SK-N-MC (cell line): Measurements from ENCODE around the gene SP140.
"Not testable (repeated sequence)": the region's sequence is repeated elsewhere in the genome, so short reads cannot be mapped to it uniquely, and the experiment has no call there.

ENCODE experiments used
- DNase-seq: peaks from one replicate; pipeline ENCODE4 v3.0.0-alpha.2; 2011; ENCODE audit warnings: low read depth, low spot score
- H3K27ac ChIP-seq: fragments of 200-600 bp; sonication (generic); 2 replicates; pipeline ENCODE4 v1.5.1; 2016; ENCODE audit warnings: mixed run types
- H3K36me3 ChIP-seq: fragments of 200-600 bp; sonication (generic); 2 replicates; pipeline ENCODE4 v1.6.1; 2017; ENCODE audit warnings: antibody characterized with exemption, low read length, mixed read lengths; ENCODE audit not compliant: insufficient read depth
- H3K4me3 ChIP-seq: fragments of 200-600 bp; sonication (generic); 2 replicates; pipeline ENCODE4 v1.5.1; 2016
- H3K9ac ChIP-seq: fragments of 200-600 bp; sonication (generic); 2 replicates; pipeline ENCODE4 v1.8.0; 2017; ENCODE audit warnings: mixed run types, mixed read lengths; ENCODE audit not compliant: insufficient read length
- H3K9me3 ChIP-seq: fragments of 200-600 bp; sonication (generic); 2 replicates; pipeline ENCODE4 v1.6.1; 2017; ENCODE audit warnings: low read depth, mild to moderate bottlenecking, antibody characterized with exemption, low read length, moderate library complexity, mixed read lengths
- EZH2 ChIP-seq: fragments of 200-600 bp; sonication (generic); IDR thresholded peaks from one replicate; pipeline ENCODE4 v1.6.1; 2017; ENCODE audit warnings: antibody characterized with exemption
- FOXP2 ChIP-seq: optimal IDR thresholded peaks from 2 replicates; pipeline ENCODE3; 2011; ENCODE audit warnings: mild to moderate bottlenecking, moderate library complexity; ENCODE audit not compliant: insufficient read depth; ENCODE audit errors: extremely low read length, control extremely low read depth
- POLR2AphosphoS5 ChIP-seq: IDR thresholded peaks from 2 replicates; pipeline ENCODE4 v1.6.1; 2012; ENCODE audit warnings: mild to moderate bottlenecking, low read depth, low read length, borderline replicate concordance

SP140 gene

GRCh38 chr2:230299618-230300017 lies 74.1 kb downstream of the SP140 start:
- DNase-seq: no peak
- Histone ChIP-seq H3K9ac (no peak overlapping the region), H3K9me3 (no peaks in the 10 kb centered on the region), H3K27ac (no peak overlapping the region), H3K4me3 (no peak overlapping the region), H3K36me3 (no peaks in the 10 kb centered on the region)
- TF ChIP-seq POLR2AphosphoS5 (no peak), FOXP2 (no peak), EZH2 (no peak)

- no peak for DNase-seq
- Histone ChIP-seq H3K36me3 (no peaks in the 10 kb centered on the region), H3K27ac (no peak overlapping the region), H3K4me3 (no peak overlapping the region), H3K9ac (no peak overlapping the region), H3K9me3 (no peaks in the 10 kb centered on the region)
- TF ChIP-seq FOXP2 (no peak), EZH2 (no peak), POLR2AphosphoS5 (no peak)
Observed at GRCh38 chr2:230305416-230306275, 80.1 kb downstream of the SP140 start.

- no peak overlapping the region for H3K27ac ChIP-seq
- H3K4me3 ChIP-seq: no peak overlapping the region
- no peaks in the 10 kb centered on the region for H3K9me3 ChIP-seq
- H3K36me3 ChIP-seq: no peaks in the 10 kb centered on the region
- no peak for DNase-seq
- no peak for TF ChIP-seq FOXP2
- TF ChIP-seq EZH2: no peak
- TF ChIP-seq POLR2AphosphoS5: no peak
- H3K9ac ChIP-seq: no peak overlapping the region
Observed at GRCh38 chr2:230306474-230306873, 80.9 kb downstream of the SP140 start.

GRCh38 chr2:230307485-230307884 lies 81.9 kb downstream of the SP140 start:
- no peaks in the 10 kb centered on the region for H3K36me3 ChIP-seq
- no peak for TF ChIP-seq EZH2
- TF ChIP-seq FOXP2: no peak
- TF ChIP-seq POLR2AphosphoS5: no peak
- no peak overlapping the region for H3K4me3 ChIP-seq
- DNase-seq: no peak
- H3K9ac ChIP-seq: no peak overlapping the region
- H3K9me3 ChIP-seq: no peaks in the 10 kb centered on the region
- no peak overlapping the region for H3K27ac ChIP-seq

- Histone ChIP-seq H3K36me3 (no peaks in the 10 kb centered on the region), H3K9me3 (no peaks in the 10 kb centered on the region), H3K4me3 (no peak overlapping the region), H3K9ac (no peak overlapping the region), H3K27ac (no peak overlapping the region)
- no peak for TF ChIP-seq POLR2AphosphoS5
- TF ChIP-seq FOXP2: no peak
- TF ChIP-seq EZH2: no peak
- no peak for DNase-seq
Observed at GRCh38 chr2:230308402-230309000, 83.0 kb downstream of the SP140 start.

- not testable (repeated sequence) for DNase-seq, H3K9ac ChIP-seq, H3K27ac ChIP-seq, H3K4me3 ChIP-seq, H3K9me3 ChIP-seq, H3K36me3 ChIP-seq
Observed at GRCh38 chr2:230310792-230311191, 85.3 kb downstream of the SP140 start.

- H3K9ac ChIP-seq, H3K27ac ChIP-seq, H3K36me3 ChIP-seq, DNase-seq, H3K4me3 ChIP-seq, H3K9me3 ChIP-seq: not testable (repeated sequence)
Observed at GRCh38 chr2:230311634-230312033, 86.1 kb downstream of the SP140 start.

- no peak for DNase-seq
- Histone ChIP-seq H3K36me3 (no peaks in the 10 kb centered on the region), H3K9me3 (no peaks in the 10 kb centered on the region), H3K4me3 (no peak overlapping the region), H3K9ac (no peak overlapping the region), H3K27ac (no peak overlapping the region)
- TF ChIP-seq POLR2AphosphoS5: no peak
- no peak for TF ChIP-seq EZH2
- no peak for TF ChIP-seq FOXP2
Observed at GRCh38 chr2:230312638-230313037, 87.1 kb downstream of the SP140 start.

GRCh38 chr2:230317366-230317765 lies 91.8 kb downstream of the SP140 start:
- no peak for DNase-seq
- H3K4me3 ChIP-seq: no peak overlapping the region
- no peak overlapping the region for H3K9ac ChIP-seq
- H3K36me3 ChIP-seq: no peaks in the 10 kb centered on the region
- H3K27ac ChIP-seq: no peak overlapping the region
- no peak for TF ChIP-seq EZH2
- no peak for TF ChIP-seq POLR2AphosphoS5
- no peak for TF ChIP-seq FOXP2
- H3K9me3 ChIP-seq: no peaks in the 10 kb centered on the region
